Erythroblast (primary cell): Measurements from ENCODE around the gene HTRA1.

Experiments
- DNase-seq, 2 experiments: peaks; one replicate each; lab custom pipeline; 2025; lab: John Stamatoyannopoulos, UW
- GATA1 ChIP-seq: IDR thresholded peaks from 2 replicates; pipeline ENCODE4 v1.6.1; 2011; ENCODE audit warnings: low read depth, mild to moderate bottlenecking, control low read depth, low read length, moderate library complexity
- POLR2A ChIP-seq: IDR thresholded peaks from 2 replicates; pipeline ENCODE4 v1.6.1; 2011; ENCODE audit warnings: mild to moderate bottlenecking, low read length

Gene HTRA1

DNA sequence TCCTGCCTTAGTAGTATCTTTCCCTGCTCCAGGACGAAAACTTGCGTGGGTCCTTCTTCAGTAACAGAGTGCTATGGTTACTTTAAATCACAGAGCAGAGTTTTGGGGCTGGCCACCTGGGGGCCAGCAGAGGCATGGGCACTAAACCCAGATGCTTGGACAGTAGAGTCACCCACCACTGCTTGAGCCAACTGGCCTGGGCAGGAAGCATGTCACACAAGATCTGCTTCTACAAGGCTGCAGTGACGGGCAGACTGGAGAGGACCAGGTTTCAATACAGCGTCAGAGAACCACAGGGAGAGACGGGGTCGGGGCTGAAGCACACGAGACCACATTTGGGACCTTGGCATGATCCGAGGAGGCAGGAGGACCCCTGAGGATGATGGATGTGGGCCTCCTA is 84.9 kb downstream of the HTRA1 start:
- TF ChIP-seq GATA1, result no peak
- no peak for TF ChIP-seq POLR2A
- DNase-seq, result no peak

DNA sequence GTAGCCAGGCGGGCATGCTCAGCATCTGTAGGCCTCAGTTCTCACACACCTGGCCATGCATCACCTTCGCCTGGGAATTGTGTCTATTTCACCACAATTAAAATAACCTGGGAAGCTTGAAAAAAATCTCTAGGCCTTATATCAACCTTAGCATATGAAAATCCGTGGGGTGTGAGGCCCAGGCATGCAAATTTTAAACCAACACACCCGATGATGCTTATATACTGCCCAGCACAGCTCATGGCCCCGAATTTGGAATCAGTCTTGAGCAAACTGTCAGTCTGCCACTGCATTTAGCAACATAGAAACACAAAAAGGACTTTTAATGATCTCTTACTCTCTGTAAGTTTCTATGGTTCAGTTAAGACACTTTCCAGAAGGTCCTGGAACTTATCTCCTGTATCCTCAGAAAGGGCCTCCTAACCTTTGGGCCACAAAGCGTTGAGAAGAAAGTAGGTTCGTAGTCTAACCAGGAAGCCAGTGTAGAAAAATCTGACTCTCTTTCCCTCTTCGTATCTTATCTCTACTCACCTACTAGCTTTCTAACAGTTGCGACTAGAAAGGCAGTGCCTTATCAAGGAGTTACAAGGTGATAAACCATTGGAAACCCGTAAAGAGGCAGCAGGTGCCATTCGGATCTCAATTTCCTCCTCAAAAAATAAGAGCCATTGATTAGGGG is 87.2 kb downstream of the HTRA1 start:
- TF ChIP-seq POLR2A, result no peak
- TF ChIP-seq GATA1, result no peak
- DNase-seq, result no peak

DNA sequence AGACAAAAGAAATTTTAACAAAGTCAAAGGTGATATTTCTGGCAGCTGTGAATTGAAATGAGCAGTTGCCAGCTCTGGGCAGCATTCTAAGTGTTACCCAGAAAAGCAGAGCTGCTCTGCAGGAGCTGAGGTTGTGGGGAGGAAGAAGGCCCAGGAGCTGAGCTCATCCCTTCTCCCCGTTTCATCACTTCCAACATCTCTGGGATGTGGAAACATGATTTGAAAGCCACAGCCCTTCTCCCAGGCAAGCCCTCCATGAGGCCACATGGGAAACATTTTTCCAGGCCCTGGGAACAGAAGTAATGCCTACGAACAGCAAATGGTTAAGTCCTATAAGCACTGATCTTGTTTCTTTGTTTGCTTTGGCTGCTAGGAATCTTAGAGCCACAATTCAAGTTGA is 88.3 kb downstream of the HTRA1 start:
- TF ChIP-seq GATA1 (no peak), POLR2A (no peak)
- no peak for DNase-seq

DNA sequence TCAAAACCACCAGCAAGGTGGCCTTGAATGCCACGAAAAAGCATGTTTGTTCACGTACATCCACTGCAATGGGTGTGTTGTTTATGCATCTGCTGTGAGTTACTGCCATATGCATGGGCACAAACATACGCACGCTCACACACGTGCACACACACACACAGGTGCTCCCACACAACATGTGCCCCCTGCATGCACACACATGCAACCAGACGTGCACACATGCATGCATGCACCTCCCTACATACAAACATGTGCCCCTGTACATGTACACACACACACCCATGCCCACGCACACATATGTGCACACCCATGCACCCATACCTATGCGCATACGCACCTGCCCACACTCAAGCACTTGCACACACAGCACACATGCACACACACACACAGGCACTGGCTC is 89.1 kb downstream of the HTRA1 start:
- DNase-seq, result no peak
- no peak for TF ChIP-seq GATA1

DNA sequence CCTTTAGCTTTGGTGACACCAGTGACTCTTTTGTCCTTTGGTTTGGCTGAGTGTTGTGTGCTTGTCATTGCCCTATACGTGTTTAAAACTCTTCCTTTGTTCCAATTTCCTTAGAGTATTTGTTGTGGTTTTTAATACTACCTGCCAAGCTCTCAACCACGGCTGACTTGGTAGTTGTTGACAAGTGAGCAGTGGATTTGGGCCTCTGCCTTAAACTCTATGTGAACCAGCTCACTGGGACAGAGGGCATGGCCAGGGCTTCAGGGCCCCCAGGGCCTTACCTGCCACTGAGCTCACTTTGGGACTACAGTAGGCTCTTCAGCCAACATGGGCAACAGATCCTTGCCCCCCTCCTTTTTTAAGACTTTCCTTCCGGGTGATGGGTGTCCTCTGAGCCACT is 89.6 kb downstream of the HTRA1 start:
- TF ChIP-seq GATA1 (no peak), POLR2A (no peak)
- DNase-seq, result no peak

DNA sequence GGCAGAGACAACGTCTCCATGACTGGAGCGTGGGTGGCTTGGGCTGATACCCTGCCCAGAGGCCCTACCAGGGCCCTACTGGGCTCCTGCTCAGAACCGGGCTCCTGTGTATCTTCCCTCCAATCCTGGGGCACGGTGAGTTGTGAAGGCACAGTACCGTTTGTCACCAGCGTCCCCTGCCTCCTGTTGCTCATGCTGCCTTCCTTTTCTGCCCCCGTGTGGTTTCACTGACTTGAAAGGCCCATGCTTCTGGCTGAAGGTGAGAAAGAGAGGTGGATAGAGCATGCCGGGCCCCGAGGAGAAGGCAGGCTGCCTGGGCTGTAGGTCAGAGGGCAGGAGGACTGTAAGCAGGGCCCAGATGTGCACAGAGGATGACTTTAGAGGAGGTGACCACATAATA is 90.1 kb downstream of the HTRA1 start:
- no peak for DNase-seq
- TF ChIP-seq POLR2A (no peak), GATA1 (no peak)

DNA sequence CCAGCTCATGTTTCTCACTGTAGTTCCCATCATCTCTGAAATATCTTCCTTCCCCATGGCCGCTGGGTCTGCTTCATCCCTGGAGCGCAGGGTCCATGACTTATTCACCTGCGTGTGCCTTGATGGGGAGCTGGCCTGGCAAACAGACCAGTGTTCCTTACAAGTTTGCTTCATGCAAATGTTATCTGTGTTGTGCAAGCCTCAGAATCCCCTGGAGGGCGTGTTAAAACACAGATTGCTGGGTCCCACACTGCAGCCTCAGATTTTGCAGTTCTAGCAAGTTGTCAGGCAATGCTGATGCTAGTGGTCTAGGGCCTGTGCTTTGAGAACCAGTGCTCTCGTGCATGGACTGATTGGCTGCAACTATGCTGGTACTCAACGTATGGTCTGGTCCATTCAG is 92.0 kb downstream of the HTRA1 start:
- no peak for DNase-seq
- TF ChIP-seq POLR2A, result no peak
- TF ChIP-seq GATA1, result no peak

DNA sequence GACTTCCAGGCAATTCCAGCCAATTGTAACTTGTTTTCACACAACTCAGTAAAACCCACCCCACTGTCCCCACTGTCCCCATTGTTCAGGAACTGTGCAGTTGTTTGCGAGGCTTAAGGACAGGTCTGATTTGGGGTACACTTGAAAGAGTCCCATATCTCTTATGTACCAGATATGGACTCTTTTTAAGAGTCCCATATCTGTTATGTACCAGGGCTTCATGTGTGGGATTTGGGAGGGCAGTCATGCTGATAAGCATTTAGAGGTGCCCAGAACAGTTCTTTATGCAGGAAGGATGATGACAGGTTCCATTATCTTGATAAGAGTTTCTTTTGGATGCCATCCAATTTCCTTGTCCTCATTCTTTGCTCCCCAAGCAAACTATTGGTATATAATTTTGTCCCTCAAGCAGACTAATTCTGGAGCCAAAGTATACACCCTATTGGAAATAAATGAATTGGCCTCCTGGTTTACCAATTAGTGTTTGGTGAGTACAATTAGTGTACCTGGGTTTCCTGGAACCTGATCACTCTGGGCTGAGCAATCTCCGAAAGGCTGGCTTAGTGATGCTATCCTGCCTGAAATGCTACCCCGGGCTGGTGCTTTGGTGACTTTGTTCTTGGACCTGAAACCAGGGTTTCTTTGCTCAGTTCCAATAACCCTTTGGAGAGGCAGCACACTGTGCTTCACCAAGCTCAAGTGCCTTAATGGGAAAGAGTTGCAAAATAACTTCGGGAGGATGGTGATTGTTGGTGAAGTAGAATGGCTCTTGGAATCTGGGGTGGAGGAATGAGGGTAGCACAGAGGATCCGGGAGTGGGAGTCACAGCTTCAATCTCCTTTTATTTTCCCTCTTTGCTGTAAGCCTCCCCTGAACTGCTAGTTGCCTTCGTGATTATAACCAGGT is 93.0 kb downstream of the HTRA1 start:
- no peak for DNase-seq
- TF ChIP-seq POLR2A, result no peak
- no peak for TF ChIP-seq GATA1

DNA sequence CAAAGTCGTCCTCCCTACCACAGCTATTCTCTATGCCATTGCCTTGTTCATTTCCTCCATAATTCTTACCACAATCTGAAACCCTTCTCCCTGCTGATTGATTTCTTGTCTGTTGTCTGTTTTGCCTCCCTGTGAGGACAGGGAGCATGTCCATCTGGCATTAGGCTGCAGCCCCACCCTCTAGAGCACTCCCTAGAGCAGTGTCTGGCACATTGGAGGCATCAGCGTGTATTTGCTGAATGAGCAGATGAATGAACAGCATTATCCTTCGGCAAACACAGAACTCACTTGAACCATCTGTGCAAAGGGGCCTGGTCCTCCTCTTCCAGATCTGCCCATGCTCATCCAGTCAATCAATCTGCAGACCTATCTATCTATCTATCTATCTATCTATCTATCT is 94.1 kb downstream of the HTRA1 start:
- no peak for DNase-seq
- TF ChIP-seq GATA1 (no peak), POLR2A (no peak)

DNA sequence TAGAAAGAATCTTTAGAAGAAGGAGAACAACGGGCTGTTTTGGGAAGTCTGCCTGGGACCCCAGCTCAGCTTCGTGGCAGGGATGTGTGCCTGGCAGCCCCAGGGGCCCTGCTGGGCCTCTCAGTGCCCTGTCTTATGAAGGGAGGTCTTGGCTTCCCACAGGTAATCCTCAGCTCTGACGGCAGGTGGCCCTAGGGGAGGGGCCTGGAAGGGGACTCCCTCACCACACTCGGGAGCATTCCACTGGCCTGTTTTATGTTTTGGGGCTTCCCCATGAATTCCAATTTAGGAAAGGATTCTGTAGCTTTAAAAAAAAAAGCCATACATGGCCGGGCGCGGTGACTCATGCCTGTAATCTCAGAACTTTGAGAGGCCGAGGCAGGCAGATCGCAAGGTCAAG is 96.2 kb downstream of the HTRA1 start:
- no peak for DNase-seq
- TF ChIP-seq GATA1 (no peak), POLR2A (no peak)

DNA sequence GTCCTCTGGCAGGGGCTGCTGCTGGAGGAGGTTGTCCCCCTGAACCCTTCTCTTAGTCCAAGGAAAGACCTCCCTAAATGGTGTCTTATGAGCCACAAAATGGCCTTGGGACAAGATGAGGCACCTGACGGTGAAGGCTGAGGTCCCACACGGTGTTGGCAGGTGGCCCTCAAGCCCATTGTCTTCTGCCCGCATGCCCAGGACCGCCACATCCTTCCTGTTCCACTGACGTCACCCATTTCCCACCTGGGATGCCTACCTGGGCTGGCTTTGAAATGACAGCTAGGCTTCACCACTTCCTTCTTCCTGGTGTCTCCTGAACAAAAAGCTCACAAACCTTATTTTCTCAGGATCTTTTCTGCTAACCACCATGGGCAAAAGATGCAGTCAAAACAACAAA is 97.1 kb downstream of the HTRA1 start:
- TF ChIP-seq GATA1 (no peak), POLR2A (no peak)
- no peak for DNase-seq

DNA sequence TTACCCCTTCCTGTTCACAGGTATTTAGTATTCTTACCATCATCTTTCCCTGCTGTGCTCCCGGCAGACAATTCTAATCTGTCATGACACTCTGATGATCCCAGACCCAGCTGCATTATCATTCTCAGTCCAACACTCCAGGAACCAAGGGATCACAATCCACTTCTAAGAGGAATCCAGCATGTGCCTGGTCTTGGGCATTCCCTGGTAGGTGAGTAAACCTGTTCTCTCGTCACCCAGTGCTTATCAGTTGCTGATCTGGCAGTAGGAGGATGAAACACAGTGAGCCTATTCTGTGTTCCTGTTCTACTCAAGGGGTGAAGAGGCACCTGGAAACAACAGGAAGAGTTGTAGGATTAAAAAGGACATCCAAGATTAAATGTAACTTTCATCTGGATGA is 97.9 kb downstream of the HTRA1 start:
- TF ChIP-seq POLR2A, result no peak
- TF ChIP-seq GATA1, result no peak
- DNase-seq, result no peak

DNA sequence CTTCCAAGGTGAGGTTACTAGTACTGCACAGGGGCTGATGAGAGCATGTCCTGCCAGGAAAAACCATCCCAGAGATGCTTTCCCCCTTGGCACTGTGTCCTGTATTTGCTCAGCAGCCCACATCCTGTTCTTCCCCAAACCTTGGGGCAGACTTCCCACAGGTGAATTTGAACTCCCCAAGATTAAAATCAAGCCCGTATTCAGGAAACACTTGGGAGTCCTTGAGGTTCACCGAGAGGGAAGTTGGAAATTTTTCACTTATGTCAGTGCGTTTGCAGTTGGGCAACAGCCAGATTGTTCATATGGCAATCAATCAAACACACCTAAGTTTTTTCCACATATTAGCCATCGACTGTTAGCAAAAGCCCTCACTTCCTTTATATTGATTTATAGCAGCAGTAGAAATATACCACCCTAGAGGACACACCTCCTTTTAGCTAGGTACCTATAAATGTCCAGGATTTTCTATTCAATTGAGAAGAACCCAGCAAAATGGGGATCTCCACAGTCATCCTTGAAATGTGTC is 99.0 kb downstream of the HTRA1 start, which contains the start of gene DMBT1:
TSS of gene DMBT1 (plus strand) at position 476 of the 526 bp plus-strand sequence. CDS start at position 493, 17 bp downstream.
- DNase-seq, result no peak
- TF ChIP-seq POLR2A (no peak), GATA1 (no peak)

DNA sequence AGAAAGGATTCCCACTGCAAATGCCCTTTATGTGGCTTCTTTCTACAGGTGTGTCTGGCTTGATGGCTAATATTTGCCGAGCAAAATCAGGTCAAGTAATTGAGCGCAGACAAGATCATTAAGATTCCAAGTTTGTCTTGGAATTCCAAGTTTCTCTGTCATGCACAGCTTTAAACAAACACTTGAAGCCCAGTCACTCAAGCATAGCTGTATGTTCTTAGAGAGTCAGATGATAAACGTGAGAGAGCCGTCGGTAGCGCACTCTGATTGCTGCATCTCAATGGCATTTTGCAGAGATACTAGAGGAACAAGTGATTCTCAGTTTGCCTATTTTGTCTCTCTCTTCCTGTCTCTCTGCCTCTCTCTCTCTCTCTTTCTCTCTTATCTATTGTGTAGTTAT is 99.9 kb downstream of the HTRA1 start:
- TF ChIP-seq GATA1, result no peak
- TF ChIP-seq POLR2A, result no peak
- DNase-seq, result no peak
